Myocyte (in vitro differentiated cells): ENCODE measurements around the gene CACNA2D4. TPM values are rescaled to one million over a fixed set of nuclear protein-coding genes. Genes with fewer than 3 reads are reported as not detected.

Experiments used
- DNase-seq: peaks from one replicate; pipeline ENCODE4 v3.0.0-alpha.2; 2012; ENCODE audit warnings: low read depth
- total RNA-seq: library from RNA; depleted of rRNA; stranded (reverse); fragments of >200 nt; gene quantifications from 2 replicates; pipeline ENCODE4 v1.2.3, GENCODE V29; 2014

The CACNA2D4 gene
- total RNA-seq, 1 donor from 2014 or later, result 0.03 TPM

GRCh38 chr12:1834186-1834925 lies 84.1 kb downstream of the CACNA2D4 start:
- no peak for DNase-seq

DNA sequence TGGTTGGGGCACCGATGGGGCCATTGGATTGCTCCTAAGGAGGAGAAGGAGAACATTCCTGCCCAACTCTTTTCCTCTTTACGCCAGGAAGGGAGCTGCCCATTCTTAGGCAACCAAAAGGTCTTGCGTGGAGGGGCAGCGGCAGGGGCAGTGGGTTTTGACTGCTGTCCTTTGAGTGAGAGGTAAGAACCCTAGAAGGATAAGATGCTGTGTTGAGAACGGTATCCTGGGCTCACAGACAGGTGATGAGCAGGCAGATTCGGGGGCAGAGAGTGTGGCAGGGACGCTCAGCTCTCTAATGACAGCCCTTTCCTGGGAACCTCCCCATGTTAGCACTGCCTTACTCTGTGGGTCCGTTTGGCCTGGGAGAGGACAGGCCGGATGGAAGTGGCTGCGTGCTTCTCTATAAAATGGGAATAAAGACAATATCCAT lies 84.8 kb downstream of the CACNA2D4 start:
- DNase-seq, result no peak

GRCh38 chr12:1832801-1833595 lies 85.5 kb downstream of the CACNA2D4 start:
- DNase-seq, result no peak

DNA sequence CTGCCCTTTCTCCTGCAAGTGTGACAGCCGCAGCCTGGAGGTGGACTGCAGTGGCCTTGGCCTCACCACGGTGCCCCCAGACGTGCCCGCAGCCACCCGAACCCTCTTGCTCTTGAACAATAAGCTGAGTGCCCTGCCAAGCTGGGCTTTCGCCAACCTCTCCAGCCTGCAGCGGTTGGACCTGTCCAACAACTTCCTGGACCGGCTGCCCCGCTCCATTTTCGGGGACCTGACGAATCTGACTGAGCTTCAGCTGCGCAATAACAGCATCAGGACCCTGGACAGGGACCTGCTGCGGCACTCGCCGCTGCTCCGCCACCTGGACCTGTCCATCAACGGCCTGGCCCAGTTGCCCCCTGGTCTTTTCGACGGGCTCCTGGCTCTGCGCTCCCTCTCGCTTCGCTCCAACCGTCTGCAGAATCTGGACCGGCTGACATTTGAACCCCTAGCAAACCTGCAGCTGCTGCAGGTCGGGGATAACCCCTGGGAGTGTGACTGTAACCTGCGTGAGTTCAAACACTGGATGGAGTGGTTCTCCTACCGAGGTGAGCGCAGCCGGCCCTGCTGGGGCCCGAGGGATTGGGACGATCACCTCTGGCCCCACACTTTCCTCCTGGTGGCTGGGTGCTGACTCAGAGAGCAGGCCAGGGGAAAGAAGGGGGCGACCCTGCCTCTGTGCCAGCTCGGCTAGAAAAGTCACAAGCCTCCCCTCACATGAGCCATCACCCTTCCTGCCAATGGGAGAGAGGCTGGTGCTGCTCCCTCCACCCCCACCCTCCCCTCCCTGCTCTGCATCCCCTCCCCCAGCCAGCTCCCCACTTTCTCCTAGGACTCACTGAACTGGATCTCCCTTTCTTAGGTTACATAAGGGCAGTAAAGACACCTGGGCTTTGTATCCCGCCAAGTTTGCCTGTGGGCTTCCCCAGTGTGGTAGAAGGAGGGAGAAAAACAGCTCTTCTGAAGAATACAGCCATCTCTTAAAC lies 87.2 kb downstream of the CACNA2D4 start:
- DNase-seq, result peak; percentile 92

DNA sequence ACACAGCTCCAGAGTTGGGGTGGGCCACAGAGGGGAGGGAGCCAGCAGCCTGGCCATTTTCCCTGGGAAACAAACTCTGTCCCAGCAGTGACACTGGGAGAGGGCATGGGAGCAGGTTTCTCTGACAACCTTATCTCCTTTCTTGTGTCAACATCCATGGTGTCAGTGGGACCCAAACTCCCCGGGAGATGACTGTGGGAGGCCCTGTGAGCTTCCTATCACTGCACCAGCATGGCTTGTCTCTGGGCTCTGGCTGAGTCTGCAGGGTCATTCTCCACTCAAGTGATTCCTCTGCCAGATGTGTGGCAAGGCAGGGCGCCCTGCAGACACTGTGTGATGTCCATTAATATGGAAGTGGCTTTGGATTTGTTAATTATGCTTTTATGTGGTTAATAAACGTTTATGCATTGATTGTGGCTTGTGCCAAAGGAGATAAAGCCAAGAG lies 88.0 kb downstream of the CACNA2D4 start:
- no peak for DNase-seq

DNA sequence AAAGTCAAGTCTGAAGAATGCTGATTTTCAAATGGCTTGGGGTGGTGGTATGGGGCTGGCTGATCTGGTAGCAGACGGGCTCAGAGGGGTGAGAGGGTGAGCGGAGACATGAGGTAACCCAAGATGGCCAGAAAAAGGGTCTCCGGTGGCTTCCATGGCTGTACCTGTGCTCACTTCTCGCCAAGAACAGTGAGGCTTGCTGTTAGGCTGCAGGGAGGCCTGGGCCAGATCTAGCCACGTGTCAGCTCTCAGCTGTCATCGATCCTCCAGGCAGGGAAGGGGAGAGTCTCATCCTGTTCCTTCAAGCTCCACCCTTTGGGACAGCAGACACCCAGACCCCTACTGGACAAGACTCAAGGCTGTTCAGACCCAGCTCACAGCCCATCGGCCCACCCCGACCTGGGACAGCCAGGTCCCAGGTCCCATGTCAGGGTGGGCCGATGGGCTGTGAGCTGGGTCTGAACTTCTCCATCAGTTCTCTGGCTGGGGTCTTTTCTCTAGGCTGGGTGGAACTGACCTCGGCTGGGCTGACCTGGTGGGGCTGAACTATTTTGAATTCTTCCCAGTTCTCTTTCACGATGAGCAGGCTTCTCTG lies 89.0 kb downstream of the CACNA2D4 start:
- no peak for DNase-seq

GRCh38 chr12:1828856-1829255 lies 89.6 kb downstream of the CACNA2D4 start:
- no peak for DNase-seq

DNA sequence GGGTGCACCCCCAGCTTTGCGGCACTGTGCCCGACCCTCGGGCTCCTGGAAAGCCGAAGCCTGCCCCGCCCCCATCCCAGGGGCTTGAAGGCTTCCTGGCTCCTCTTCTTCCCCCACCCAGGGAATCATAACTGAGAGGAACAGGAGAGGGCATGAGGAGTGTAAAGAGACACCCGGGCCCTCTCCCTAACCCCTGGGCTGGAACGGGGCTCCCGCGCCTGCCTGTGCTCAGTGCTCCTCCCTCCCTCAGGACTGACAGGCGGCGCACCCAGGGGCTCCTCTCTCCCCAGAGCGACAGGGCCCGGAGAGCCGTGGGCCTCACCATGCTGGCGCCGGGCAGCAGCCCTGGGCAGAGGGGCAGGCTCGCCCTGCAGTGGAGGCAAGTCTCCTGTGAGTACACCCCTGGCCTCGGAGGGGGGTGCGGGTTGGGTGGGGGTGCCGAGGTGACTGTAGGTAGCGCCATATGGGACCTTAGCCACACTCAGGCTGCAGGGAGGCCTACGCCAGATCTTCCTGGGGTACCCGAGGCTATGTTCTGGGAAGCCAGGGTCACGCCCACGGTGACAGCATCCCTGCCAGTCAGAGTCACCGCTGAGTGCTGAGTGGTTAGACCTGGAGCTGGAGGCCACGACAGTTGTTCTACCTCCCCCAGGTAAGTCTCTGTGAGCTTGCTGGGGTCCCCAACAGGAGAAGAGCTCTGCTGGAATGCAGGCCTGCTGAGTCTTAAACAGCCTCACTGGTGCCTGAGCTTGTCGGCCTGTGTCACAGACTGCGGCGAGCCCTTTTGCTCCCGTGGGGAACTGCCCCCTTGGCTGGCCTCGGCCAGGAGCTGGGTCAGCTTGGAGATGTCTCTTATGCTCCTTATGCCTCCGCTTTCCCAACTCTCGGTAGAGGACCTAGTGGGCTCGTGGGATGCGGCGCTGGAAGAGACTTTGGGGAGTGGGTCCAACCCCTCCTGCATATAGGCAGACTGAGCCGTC lies 90.3 kb downstream of the CACNA2D4 start:
- DNase-seq, result no peak

DNA sequence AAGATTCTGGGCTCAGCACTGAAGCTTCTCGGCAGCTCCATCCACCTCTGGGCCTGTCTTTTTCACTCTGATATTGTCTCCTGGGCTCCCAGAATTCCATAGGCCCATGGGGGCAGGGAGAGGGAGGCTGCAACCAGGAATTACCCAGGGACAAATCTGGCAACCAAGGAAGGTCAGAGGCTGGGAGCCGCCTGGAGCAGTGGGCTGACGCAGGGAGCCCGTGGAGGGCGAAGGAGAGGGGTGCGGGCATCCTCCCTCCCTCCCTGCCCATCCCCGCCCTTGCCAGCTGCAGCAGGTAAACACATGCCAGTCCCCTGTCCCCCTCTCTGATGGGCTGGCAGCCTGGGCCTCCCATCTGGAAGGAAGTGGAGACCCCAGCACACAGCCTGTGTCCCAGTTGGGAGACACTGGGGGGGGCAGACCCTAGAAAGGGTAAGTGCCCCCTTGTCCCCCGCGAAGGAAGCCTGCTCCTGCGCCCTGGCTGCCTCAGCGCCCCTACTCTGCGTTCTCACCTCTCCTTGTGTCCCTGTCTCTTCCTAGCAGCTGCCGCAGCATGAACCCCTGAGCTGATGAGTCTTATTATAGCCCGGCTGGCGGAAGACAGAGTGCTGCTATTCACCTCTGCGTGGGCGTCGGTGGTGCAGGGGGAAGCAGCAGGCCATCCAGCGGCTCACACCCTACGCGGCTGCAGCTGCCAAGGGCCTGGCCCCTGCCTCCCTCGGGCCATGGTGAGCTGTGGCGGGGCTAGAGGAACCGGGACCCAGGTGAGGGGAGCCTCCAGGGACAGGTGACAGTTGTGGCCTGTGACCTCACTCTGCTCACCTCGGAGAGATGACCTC lies 91.4 kb downstream of the CACNA2D4 start:
- DNase-seq, result no peak

- no peak for DNase-seq
Measured at GRCh38 chr12:1826401-1826800, 92.1 kb downstream of the CACNA2D4 start.

DNA sequence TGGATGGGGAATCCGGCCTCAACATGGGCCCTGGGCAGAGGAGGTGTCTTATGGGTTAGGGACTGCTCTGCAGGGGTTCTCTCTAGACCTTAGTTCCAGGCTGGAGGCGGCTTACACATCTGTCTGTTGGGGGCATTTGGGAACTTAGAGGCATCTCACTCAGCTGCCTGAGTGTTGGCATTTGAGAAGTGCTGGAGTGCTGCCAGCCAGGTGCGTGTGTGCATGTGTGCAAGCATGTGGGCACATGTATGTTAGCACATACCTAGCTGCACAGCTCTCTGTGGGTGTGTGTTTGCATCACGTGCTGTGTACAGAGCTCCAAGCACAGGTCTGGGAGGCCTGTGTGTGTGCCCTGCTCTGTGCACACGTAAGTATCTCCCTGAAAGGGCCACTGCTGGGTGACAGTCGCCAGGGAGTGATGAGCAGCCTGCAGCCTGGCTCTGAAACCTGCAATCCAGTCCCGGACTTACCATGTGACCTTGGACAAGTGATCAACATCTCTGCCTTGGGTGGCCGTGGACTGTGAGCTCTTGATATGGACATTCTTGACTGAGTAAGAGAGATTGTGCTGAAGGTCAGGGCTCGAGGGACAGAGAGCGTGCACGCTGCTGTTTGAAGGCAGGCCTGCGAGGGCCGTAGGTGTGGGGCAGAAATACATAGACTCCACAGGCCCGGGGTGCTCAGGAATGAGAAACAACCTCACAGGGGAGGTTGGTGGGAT lies 92.9 kb downstream of the CACNA2D4 start:
- no peak for DNase-seq

DNA sequence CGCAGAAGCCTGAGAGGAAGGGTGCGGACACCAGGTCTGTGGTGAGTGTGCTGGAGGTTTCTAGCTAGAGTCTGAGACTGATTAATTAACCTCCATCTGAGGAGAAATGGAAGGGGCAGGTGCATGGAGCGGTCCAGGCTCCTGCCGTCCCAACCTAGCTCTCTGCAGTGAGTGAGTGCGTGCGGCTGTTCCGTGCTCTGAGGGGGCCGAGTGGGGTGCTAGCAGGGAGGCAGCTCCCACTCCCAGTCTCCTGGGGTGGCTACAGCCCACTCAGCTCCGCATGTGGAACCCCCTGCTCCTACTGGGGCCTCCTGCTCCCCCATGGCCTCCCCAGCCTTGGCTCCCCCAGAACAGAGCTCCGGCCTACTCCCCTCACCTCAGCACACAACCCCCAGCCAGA lies 95.2 kb downstream of the CACNA2D4 start:
- DNase-seq, result no peak

DNA sequence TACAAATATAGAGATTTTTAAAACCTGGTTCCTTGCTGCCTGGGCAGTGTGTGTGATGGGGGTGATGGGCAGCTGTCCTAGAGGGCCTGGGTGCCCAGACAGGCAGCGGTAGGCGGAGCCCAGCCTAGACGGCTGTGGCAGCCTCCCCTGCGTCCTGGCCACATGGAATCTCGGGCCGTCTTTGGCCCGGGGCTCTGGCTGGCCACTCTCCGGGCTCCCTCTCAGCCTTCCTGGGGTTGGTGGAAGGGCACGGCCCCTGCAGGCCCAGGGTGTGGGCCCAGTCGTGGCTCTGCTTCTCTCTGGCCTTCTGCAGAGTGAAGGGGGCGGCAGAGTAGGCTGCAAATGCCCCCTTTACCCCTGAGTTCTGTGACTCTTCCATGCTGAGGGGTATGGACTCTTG lies 95.8 kb downstream of the CACNA2D4 start:
- no peak for DNase-seq

DNA sequence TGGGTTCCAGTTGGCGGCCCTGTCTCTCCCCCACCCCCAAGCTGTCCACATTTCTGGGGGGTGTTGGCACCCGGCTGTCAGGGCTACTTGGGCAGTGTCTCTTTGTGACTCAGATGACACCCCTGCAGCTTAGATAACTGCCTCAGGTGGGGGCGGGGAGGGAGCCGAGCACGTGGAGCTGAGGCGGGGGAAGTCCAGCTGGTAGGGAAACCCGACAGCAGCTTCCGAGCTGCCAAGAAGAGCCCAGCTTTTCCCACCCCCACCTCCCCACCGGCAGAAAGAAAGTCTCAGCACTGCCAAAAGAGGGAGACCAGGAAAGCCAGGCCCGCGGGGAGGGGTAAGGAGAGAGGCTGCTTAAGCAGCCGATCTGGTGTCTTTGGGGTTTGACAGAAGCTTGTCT lies 96.6 kb downstream of the CACNA2D4 start:
- peak; percentile 27 for DNase-seq

GRCh38 chr12:1820896-1821291 lies 97.6 kb downstream of the CACNA2D4 start:
- DNase-seq, result no peak

DNA sequence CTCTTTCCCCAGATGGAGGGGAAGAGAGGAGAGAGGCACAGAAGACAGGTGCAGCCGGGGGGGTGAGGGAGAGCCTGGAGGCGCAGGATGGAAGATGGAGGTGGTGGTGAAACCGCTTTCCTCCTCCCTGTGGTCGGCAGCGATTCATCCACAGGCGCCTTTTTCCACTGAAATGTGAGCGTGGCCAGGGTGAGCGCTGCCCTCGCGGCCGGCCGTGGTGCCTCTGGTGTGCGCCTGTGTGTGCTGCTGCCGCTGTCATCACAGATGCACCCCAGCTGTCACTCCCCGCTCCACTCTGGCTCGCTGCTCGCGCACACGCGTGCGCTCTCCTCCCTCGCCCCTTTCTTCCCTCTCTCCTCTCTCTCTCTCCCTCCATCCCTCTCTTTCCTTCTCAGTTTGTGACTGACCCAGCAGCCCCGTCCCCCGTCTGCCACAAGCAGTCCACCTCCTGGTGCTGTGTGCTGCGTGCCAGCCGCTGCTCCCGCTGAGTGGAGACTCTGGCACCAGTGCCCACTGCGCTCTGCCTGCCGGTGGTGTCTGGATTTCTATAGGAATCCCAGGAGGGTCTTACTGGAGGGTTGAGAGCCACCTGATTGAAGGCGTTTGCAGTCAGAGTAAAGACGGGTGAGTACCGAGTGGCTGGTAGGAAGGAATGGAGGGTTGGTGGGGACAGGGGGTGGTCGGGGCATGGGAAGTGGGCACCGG lies 98.1 kb downstream of the CACNA2D4 start, which contains the start of gene LRTM2:
Gene LRTM2 (plus strand): TSS at position 375 of the 705 bp plus-strand sequence. CDS start 7,584 bp downstream, outside the sequence.
- DNase-seq, result peak; percentile 65

DNA sequence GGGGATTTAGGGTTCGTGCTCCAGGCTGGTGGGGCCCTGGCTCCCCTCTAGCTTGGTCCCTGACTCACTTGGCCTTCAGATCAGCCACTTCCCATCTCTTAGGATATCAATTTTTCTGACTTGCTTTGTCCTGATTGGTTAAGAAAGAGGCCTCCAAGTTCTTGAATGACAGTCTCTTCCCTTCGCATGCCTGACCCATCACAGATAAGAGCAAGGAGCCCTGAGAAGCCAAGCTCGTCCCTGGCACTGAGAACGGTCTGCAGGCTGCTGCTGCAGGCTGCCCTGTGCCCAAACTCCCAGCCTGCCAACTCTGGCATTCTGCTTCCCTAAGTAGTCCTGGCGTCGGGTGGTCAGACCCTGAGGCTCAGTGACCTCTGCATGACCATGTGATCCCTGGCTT lies 98.9 kb downstream of the CACNA2D4 start:
- DNase-seq, result no peak
